HG03045 (cell line): ENCODE results near the gene TRAK1.

Source experiments
- ATAC-seq: cut with Tn5 transposase; IDR thresholded peaks from one replicate; pipeline ENCODE4 v1.9.1; 2021; ENCODE audit warnings: mild to moderate bottlenecking, moderate library complexity; ENCODE audit not compliant: unreplicated experiment

Gene TRAK1

DNA sequence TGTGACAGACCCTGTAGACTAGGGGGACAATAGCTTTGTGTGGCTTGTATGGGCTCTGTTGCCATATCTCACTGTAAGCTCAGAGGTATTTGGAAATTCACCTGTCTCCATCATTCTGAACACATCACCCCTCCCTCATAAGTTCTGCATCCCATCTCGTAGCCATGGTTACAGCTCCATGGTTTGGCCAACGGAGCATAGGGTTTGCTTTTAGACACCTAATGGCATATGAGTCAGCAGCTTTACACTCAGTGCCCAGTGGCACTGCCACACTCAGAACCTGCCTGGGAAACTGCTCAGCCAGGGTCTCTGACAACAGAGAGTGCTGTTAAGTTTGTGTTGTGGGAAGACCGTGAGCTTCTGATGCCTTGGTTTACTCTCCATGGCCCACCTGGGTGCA lies 107.6 kb downstream of the TRAK1 start:
- ATAC-seq = no peak

DNA sequence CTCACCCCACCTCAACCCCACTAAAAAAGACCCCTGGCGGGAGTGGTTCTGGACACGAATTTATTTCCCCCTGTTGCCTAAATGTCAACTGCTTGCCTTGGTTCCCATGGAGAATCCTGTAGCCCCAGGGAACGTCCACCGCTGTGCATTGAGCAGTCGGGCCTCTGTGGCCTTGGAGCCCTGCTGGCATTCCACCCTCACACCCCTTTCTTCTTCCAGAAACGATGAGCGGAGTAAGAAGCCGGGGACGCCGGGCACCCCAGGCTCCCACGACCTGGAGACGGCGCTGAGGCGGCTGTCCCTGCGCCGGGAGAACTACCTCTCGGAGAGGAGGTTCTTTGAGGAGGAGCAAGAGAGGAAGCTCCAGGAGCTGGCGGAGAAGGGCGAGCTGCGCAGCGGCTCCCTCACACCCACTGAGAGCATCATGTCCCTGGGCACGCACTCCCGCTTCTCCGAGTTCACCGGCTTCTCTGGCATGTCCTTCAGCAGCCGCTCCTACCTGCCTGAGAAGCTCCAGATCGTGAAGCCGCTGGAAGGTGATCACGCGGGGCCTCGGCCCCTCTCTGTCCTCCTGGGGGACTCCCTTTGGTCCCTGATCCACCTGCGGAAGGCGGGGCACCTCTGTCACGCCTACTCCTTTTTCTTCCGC lies 111.2 kb downstream of the TRAK1 start:
- no peak for ATAC-seq

DNA sequence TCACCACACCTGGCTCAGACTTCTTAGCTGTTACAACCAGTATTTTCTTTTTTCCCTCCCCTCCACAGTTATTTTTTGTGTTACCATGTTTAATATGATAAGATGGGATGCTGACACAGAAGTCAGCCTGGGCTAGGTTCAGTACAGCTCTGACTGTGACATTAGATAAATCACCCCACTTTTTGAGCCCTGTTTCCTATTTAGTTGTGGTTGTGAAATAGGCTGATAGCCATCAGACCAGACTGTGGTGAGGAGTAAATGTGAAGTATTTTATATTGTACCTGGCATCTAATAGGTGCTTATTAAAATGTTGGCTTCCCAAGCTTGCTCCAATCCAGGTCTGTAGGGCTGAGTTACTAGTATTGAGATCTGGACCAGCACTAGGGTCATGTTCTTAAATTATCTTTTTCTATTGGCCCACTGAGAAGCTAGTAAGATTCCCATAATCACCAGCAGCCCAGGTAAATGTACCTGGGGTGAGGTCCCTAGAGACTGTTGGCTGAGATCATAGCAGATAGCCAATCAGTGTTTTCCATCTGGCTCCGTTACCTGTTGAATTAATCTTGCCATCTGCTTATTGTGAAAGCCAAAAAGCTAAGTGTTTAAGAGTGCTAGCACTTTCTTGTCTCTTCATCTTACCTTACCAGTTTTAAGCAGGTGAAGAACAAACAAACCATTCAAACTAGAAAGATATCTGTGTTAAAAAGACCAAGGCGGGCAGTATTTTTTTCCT lies 113.9 kb downstream of the TRAK1 start:
- ATAC-seq = no peak

DNA sequence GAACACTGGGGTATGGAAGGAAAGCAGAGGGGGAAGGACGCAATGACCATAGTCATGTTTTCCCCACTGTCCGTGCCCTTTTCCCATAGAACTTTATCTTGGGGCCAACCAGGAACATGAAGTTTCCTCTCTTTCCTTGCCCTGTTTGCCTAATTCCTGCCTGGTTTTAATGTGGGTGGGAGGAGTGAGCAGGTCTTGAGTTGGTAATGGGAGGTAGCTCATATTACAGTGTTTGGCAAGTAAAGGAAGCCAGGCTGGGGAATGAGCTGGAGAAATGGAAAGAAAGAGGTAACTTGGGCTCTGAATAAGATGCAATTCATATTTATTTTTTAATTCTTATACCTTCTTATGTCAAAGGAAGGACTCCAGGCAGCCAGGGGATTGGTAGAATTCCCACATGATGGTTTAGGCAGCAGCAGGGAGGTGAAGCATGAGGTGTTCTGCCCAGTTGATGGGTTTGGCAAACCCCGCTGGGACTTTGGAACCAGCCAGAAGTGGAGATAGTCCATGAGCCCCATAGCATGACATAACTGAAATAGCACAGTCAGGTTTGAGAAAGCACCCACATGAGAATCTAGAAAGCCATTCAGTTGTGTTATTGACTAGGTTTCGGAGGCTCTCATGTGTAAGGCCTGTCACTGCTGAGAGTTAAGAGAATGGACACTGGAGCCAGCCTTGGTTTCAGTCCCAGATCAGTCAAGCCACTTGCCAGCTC lies 114.8 kb downstream of the TRAK1 start:
- ATAC-seq = peak; percentile 79

DNA sequence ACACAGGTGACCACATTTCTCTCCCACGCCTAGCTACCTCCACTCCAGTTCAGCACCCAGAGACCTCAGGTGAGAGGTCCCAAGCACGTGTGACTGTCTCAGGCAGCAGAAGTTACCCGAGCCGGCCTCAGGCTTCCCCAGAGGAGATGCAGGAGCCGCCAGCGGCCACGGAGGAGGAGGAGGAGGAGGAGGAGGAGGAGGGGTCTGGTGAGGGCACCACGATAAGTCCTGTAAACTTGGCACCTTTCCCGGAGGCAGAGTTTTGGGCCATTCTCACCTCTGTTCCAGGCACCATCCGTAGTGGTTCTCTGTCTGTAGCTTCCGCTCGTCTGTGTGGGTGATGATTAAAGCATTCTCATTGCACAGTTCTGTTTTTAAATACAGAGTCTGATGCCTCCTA lies 118.8 kb downstream of the TRAK1 start:
- no peak for ATAC-seq

DNA sequence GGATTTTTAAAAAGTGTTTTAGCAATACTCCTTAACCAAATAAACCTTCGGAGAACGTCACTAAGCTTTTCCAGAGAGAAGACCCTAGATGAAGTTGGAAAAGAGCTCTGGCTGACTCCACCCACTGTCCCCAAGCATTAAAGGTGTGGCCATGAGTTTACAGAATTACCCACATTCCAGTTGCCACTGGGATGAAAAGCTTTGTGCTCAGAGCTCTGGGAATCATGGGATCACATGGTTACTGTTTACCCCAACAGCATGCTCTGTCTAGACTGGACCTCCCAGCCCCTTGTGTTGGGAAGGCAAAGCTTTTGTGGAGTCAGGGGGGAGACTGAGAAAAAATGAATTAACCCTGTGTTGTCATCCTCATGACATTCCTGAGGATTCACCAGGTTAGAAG lies 119.6 kb downstream of the TRAK1 start:
- no peak for ATAC-seq

DNA sequence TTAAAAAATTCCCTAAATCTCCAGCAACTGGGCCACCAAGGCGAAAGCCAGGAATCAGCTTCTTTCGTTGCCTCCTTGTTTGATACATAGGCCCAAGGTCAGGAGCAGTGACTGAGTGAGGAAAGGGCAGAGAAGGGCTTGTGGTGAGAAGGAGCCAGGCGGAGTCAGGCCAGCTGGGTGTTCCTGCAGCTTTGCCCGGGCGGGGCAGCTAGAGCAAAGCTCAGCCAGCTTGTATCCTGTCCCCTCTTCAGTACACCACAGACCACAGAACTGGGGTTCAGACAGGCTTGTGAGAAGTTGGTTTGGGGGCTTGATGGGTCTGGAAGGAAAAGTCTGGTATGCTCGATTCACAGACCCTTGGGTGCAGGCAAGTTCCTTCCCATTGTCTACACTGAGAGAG lies 122.3 kb downstream of the TRAK1 start:
- ATAC-seq = no peak

DNA sequence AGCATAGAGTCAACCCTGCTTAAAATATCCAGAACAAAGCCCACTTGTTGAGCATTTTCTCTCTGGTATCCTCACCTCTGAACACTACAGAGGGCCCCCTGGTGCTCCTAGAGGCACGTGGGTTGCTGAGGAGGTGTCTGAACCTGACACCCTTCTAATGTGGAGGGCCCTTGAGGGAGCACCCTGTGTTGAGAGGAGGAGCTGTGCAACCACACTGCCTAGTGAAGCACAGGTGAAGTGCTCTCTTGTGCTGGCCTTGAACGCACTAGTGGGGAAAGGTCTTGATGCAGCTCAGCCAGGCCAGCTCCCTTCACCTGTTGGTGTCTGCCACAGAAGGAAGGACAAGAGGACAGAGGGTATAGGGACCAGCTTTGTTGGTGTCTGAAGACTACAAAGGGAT lies 122.9 kb downstream of the TRAK1 start:
- ATAC-seq = no peak

DNA sequence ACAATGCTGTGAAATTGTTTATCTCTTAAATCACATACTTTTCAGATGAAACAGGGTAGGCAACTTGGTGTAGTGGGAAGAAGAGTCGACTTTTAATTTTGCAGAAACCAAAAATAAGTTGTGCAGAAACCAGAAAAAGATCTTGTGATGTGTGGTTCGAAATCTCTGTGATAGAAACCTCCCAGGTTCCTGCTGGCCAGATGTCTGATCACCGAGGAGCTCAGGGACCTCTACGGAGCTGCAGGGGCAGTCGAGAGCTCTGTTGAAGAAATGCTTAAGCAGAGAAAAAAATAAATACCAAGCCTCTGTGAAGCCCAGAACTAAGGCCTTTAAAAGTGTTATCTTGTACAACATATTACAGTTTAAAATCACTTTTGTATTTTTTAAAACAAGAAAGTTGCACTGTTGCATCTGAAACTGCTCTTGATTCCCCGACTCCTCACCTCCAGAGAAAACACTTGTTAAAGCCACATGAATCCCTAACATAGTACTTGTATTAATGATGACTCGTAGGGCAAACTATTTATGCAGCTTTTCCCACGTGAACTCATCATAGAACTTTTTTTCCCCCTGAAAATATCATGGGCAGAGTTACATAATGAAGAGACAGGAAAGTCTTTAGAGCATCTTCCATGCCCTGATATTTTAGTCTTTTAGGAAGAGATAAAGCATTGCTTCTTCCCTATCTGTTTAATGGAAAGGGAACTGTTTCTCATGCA lies 123.6 kb downstream of the TRAK1 start:
- no peak for ATAC-seq

DNA sequence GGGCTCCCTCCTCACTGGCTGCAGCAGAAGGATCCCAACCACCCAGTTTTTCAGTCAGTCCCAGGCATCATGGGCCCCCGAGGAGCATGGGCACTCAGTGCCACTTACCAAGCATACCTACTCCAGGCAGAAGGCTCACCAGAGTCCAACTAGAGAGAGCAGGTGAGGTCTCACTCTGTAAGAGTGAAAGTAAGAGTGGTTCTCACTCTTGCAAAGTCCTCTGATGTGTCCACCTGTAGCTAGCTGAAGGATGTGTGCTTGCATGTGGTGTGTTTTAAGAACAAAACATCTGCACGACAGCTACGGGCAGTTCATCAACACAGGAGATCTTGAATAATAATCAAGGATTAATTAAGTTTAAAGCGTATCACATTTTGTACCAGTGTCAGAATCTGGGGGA lies 125.1 kb downstream of the TRAK1 start:
- ATAC-seq = no peak

DNA sequence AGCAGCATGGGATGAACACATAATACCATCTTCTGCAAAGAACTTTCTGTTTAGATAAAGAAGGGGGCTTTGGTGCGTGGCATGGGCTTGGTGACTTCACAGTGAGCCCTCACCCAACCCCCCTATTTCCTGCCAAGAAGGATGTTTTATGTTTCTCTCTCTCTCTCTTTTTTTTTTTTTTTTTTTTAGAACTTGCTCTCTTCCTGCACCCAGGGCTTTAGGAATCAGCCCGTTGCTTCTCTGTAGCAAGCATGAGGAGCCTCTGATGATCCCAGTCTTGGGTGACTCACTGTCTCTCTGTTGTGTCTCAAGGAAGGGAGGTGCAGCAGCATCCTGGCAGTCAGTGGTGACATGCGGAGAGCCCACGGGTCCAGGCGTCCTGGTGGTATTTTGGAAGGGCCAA lies 125.8 kb downstream of the TRAK1 start:
- ATAC-seq = no peak

DNA sequence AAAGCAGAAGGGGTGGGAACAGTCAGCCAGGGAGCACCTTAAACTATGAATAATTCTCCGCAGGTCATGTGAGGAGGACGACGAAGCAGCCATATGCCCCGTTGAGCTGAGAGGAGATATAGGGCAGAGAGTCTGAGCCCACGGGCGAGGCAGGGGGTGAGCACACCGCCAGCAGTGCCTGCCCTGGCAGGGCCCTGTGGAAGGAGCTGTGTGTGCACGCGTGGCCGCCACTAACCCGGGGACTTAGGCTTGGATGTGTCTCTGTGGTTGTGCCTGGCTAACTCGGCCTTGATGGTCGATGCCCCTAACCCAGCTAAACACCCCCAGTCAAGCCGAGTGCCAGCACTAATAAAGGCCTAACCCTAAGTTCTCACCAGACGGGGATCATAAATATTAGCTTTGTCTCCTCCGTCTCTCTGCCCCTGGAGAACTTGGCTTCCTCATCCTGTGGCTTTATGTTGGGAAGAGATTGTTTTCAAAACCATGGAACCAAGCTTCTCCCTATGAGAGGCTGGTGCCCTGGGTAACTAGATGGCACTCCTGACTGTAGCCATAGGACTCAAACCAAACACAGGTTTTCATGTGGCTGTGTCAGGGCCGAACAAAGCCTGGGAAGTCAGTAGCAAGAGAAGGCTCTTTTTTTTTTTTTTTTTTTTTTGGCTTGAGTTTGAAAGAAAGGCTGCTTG lies 129.4 kb downstream of the TRAK1 start:
- no peak for ATAC-seq

DNA sequence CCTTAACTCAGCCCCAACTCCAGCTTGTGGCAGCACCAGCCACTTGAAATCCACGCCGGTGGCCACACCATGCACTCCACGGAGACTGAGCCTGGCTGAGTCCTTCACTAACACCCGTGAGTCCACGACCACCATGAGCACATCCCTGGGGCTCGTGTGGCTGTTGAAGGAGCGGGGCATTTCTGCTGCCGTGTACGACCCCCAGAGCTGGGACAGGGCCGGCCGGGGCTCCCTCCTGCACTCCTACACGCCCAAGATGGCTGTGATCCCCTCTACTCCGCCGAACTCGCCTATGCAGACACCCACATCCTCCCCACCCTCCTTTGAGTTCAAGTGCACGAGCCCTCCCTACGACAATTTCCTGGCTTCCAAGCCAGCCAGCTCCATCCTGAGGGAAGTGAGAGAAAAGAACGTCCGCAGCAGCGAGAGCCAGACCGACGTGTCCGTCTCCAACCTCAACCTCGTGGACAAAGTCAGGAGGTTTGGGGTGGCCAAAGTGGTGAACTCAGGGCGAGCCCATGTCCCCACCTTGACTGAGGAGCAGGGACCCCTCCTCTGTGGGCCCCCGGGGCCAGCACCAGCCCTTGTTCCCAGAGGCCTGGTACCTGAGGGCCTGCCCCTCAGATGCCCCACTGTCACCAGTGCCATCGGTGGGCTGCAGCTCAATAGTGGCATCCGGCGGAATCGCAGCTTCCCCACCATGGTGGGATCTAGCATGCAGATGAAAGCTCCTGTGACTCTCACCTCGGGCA lies 132.0 kb downstream of the TRAK1 start:
- no peak for ATAC-seq

DNA sequence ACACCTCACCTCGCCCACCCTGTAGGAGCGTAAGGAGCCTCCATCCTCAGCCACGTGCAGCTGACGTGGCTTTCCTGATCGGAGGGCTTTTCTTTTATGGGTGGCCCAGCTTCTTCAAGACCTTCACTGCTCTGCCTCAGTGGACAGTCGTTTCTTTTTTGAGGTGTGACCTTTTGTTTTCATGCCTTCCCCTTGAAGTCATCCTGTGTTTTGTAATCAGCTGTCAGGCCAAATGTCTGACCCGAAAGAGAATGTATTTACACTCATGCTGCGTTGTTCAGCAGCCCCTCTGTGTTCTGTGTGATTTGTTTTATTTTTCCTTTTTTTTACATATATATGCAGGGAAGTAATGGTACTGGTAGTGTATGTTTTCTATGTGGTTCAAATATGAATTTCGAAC lies 133.0 kb downstream of the TRAK1 start:
- no peak for ATAC-seq

DNA sequence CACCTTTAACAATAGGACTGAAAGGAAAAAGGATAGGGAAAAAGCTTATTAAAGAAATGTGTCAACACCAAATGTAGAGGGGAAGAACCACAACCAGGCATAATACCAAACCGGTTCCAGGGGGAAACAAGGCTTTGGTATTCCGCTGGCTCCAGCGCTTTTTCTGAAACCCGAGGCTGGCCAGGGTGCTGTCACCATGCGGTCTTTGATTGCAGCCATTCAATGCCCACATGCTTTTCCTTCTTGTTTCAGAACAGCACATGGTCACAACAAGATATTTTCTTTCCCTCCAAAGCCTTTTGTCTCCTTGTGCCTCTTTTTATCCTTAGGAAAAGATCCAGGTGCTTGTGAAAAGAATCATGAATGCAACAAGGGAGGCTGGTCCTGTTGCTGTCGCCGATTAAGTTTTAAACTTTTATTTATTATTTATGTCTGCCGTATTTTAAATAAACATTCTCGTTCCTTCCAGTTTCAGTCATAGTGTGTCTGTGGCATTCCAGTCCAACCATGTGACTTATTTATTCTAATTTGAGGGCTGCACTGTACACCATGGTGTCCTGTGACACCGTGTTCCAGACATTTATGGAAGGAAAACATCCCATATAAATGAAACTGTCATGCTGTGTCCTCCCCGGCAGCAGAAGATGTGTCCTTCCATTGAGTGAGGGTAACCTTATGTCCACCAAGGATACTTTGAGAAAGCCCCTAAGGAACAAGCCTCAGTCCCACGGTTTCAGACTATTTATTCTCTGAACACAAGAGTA lies 133.7 kb downstream of the TRAK1 start:
- no peak for ATAC-seq

DNA sequence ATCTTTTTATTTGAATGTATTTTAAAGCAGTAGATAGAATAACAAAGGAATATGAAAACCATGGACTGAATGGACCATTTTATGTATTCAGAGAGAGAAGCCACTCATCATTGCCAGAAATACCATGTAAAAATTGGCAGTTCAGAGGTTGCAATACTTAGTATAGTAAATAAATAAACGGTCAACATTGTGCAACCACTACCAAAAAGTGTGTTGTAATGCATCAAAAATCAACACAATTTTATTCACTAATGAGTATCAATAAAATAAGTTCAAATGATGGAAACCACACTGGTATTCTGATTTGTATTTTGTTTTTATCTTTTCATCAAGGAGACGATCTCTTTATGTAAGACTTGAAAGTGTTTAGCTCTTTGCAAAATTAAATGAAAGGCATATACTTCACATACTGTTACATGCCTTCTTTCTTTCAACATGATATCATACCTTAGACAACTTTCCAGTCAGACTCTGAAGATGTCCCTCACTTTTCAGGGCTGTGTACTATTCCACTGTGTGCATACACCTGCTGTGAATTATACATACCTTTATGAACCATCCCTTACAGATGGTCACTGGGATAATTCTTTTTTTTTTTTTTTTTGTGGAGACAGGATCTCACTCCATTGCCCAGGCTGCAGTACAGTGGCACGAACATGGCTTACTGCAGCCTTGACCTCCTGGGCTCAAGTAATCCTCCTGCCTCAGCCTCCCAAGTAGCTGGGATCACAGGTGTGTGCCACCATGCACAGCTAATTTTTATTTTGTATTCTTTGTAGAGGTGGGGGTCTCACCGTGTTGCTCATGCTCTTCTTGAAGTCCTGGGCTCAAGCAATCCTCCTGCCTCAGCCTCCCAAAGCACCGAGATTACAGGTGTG lies 134.6 kb downstream of the TRAK1 start:
- no peak for ATAC-seq

DNA sequence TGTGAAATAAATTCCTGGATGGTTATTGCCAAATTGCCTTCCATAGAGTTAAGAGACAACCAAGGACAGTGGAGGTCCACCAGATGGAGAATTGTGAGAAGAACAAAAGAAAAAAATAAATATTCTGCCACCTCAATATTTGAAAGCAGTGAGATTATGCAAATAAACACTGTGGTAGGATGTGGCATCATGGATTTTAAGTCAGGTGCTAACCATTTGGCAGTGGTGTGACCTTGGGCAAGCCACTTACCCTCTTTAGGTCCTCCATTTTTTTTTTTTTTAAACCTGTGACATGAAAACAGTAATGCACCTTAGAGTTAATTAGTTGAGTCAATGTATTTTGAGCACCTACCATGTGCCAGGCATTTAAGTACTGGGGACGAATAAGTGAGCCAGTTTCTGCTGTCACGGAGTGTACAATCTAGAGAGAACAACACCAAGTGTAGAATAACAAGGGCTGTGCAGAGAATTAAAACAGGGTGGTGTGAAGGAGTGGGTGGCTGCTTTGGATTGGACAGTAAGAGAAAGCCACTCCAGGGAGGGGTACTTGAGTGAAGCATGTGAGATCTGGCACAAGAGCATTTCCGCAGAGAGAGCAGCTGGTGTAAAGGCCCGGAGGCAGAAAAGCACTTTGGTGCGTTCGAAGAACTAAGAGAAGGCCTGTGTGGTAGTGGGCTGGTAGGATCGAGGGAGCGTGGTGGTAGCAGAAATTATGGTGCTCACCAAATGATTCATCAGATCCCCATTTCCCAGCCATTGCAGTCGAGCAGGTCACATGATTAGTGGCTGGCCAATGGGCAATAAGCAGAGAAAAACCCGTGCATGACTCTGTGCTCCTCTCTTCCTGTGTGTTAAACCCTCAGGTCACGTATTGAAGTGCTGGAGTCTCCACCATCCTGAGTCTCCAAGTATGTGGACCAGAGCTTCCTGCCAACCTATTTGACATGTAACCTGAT lies 135.6 kb downstream of the TRAK1 start:
- ATAC-seq = no peak
